Calu3 (cell line): ENCODE results near the gene USP20. TPM values are rescaled to one million over a fixed set of nuclear protein-coding genes. Genes with fewer than 3 reads are reported as not detected.

Experiments
- BruUV-seq: library from RNA; stranded (reverse); fragments of 400-500 nt; replicated peaks from 2 replicates; lab custom pipeline; 2021; lab: Mats Ljungman, UMichigan
- CTCF ChIA-PET: fragments of 300-600 bp; sonication (Branson Sonifier 250); formaldehyde crosslinking; loops from one replicate; lab custom pipeline; 2022; ENCODE audit warnings: antibody characterized with exemption; lab: Charles Lee
- DNase-seq: peaks from one replicate; pipeline ENCODE4 v3.0.0; 2022
- H3K27ac Mint-ChIP-seq: one replicate; pipeline ENCODE4 v1.8.0; 2022; ENCODE audit warnings: mixed read lengths; ENCODE audit not compliant: unreplicated experiment
- H3K27me3 Mint-ChIP-seq: one replicate; pipeline ENCODE4 v1.8.0; 2022; ENCODE audit warnings: mixed read lengths; ENCODE audit not compliant: unreplicated experiment
- H3K36me3 Mint-ChIP-seq: one replicate; pipeline ENCODE4 v1.8.0; 2022; ENCODE audit warnings: mild to moderate bottlenecking, moderate library complexity, mixed read lengths; ENCODE audit not compliant: insufficient read depth, unreplicated experiment
- H3K4me1 Mint-ChIP-seq: one replicate; pipeline ENCODE4 v1.8.0; 2022; ENCODE audit warnings: mild to moderate bottlenecking, low read depth, mixed read lengths; ENCODE audit not compliant: unreplicated experiment
- H3K4me3 Mint-ChIP-seq: one replicate; pipeline ENCODE4 v1.8.0; 2022; ENCODE audit warnings: mild to moderate bottlenecking, low read depth, moderate library complexity, mixed read lengths; ENCODE audit not compliant: unreplicated experiment
- H3K9me3 Mint-ChIP-seq: one replicate; pipeline ENCODE4 v1.8.0; 2022; ENCODE audit warnings: low read depth, mixed read lengths; ENCODE audit not compliant: unreplicated experiment
- intact Hi-C: fragments of 100-400 bp; cut with micrococcal nuclease; formaldehyde crosslinking; loops from one replicate; pipeline ENCODE4 v1.10.0; 2022; ENCODE audit not compliant: unreplicated experiment
- total RNA-seq: library from RNA; stranded (reverse); gene quantifications from 2 replicates; pipeline ENCODE4 v1.2.3, GENCODE V29; 2022
- TF ChIP-seq, protein P1 (sequence below): fragments of 200-600 bp; IDR thresholded peaks from one replicate; pipeline ENCODE4 v1.8.0; 2022; ENCODE audit warnings: antibody characterized with exemption; ENCODE audit not compliant: unreplicated experiment

Gene USP20
- total RNA-seq, 1 experiment from 2014 or later = 14.9 TPM

DNA sequence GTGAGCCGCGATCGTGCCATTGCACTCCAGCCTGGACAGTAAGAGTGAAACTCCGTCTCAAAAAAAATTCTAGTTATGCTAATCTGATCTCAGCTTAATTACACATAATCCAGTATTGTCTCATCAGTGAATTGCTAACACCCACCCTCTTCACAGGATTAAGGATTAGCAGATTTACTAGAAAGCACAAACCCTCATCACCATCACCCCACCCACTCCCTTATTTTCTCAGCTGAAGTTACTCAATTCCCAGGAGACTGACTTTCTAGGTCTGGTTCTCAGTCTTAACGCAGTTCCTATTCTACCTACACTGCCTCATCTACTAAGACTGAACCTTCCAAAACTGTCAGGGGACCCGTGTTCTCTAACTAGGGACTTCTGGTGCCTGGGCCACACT, 23.3 kb upstream of the USP20 start:
- Mint-ChIP-seq H3K9me3 (no peaks in the 10 kb centered on the region), H3K27ac (no peak overlapping the region), H3K4me1 (no peaks in the 10 kb centered on the region), H3K36me3 (peaks cover 30% of the 10 kb centered on the region), H3K27me3 (no peaks in the 10 kb centered on the region), H3K4me3 (no peak overlapping the region)
- CTCF ChIA-PET = no interaction called here
- no peak for DNase-seq
- TF ChIP-seq, protein P1, sequence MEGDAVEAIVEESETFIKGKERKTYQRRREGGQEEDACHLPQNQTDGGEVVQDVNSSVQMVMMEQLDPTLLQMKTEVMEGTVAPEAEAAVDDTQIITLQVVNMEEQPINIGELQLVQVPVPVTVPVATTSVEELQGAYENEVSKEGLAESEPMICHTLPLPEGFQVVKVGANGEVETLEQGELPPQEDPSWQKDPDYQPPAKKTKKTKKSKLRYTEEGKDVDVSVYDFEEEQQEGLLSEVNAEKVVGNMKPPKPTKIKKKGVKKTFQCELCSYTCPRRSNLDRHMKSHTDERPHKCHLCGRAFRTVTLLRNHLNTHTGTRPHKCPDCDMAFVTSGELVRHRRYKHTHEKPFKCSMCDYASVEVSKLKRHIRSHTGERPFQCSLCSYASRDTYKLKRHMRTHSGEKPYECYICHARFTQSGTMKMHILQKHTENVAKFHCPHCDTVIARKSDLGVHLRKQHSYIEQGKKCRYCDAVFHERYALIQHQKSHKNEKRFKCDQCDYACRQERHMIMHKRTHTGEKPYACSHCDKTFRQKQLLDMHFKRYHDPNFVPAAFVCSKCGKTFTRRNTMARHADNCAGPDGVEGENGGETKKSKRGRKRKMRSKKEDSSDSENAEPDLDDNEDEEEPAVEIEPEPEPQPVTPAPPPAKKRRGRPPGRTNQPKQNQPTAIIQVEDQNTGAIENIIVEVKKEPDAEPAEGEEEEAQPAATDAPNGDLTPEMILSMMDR = no peak
- intact Hi-C loops = no loop called here
- no TSS peak for BruUV-seq

DNA sequence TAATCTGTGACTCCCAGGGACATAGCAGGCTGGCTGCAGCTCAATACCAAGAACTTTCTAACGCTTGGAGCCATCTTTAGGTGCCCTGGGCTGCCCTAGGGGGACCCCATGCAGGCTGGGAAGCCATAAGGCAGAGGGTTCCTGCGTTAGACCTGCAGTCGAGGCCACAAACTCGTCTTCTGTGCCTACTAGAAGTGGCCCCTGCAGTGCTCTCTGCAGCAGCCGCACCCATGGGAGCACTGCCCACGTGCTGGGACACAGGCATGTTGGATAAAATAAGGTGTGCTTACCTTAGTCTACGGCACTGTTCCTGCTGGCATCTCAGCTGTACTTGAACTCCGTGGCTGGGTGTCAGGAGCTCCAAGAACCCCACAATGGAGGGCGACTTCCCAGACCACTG, 22.9 kb upstream of the USP20 start:
- no peaks in the 10 kb centered on the region for H3K4me1 Mint-ChIP-seq
- DNase-seq = no peak
- no peaks in the 10 kb centered on the region for H3K9me3 Mint-ChIP-seq
- no peak overlapping the region for H3K27ac Mint-ChIP-seq
- no peaks in the 10 kb centered on the region for H3K27me3 Mint-ChIP-seq
- CTCF ChIA-PET = no interaction called here
- intact Hi-C loops = no loop called here
- H3K36me3 Mint-ChIP-seq = peaks cover 26% of the 10 kb centered on the region
- TF ChIP-seq, protein P1 = no peak
- no TSS peak for BruUV-seq
- no peak overlapping the region for H3K4me3 Mint-ChIP-seq

DNA sequence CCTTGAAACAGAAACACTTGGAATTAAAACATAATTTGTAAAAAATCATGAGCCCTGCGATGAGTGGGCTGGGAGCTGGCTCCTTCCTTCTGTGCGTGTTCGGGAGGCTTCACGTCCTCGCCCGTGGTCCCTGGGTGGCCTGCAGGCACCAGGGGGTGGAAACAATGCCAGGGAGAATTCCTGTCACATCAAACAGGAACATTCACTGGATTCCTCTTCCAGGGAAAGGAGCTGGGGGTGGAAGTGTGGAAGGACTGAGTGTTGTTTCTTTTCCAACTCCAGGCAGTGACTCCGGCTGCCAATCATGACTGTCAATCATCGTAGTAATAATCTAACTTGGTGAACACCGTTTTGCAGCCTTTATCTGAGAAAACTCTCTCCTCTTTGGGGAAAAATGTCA, 21.6 kb upstream of the USP20 start:
- Mint-ChIP-seq H3K27ac (no peak overlapping the region), H3K4me1 (no peaks in the 10 kb centered on the region), H3K9me3 (no peaks in the 10 kb centered on the region), H3K4me3 (no peak overlapping the region), H3K27me3 (no peaks in the 10 kb centered on the region), H3K36me3 (peaks cover 24% of the 10 kb centered on the region)
- TF ChIP-seq, protein P1 = no peak
- DNase-seq = no peak
- intact Hi-C loops = no loop called here
- CTCF ChIA-PET = no interaction called here
- TSS peak; percentile 52 for BruUV-seq

DNA sequence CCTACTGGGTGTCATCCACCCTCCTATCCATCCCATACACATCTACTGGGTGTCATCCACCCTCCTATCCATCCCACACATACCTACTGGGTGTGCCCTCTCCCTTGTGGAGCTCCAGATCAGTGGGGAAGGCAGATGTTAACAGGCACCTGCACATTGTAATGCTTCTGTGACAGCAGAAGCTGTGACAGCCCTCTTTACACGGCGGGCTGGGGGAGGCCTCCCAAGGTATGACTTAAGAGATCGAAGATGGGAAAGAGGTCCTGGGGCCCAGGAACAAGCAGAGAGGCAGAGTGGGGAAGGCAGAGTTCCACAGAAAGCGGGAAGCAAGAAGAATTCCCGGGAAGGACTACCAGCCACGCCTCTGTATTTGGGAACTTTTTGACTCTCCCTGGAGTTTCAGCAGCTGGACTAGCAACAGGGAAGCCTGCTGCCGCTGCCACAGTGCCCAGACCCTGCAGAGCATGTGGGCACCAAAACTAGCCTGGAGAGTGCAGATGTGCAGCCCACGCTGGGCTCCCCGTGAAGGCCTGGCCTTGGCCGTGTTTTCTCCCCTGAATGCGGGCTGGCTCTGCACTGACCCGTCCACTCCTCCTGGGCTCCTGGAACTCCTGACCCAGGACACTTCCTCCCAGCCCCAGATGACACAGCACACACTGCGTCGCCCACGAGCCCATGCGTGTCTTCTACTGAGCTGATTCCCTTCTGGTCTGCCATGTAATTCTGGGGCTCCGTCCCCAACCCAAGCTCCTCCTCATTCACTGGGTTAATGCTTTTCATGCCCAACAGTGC, 20.6 kb upstream of the USP20 start:
- Mint-ChIP-seq H3K36me3 (peaks cover 31% of the 10 kb centered on the region), H3K4me3 (no peak overlapping the region), H3K9me3 (no peaks in the 10 kb centered on the region), H3K4me1 (no peaks in the 10 kb centered on the region), H3K27ac (no peak overlapping the region), H3K27me3 (no peaks in the 10 kb centered on the region)
- intact Hi-C loops = no loop called here
- no TSS peak for BruUV-seq
- no peak for DNase-seq
- CTCF ChIA-PET = no interaction called here
- TF ChIP-seq, protein P1 = no peak
